Measurements from ENCODE around the gene DGCR8.
"Not testable (repeated sequence)": the region's sequence is repeated elsewhere in the genome, so short reads cannot be mapped to it uniquely, and the experiment has no call there.

DGCR8 gene

DNA sequence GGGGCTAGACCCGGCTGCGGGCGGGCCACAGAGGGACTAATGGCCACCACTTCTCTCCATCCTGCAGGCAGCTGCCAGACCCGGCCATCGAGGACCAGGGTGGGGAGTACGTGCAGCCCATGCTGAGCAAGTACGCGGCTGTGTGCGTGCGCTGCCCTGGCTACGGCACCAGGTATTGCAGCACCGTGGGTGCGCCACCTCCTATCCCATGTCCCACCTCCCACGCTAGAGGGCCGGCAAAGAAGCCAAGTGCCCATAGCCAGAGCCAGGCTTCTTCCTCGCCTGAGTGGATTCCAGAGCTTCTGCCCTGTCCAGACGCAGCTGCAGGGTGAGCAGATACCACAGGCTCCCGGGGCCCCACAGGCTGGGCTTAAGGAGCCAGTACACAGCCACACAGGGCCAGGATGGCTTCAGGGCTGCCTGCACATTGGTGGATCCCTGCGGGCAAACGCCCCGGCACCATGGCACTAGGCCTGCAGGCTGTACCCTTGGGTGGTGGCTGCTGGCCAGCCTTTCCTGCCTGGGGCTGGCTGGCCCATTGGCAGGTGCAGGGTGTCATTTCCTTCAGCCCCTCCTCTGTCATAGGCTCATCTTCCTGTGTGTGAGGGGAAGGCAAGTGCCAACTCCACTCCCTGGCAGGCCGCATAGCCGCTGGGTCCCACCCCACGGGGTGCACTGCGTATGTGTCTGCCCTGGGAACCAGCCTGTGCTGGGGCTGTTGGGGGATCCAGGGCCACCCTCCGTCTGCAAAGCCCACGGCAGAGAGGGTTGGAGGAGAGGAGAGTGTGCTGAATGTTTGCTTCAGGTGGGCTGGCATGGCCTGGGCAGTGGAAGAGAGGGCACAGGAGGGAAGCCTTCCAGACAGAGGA, 16.5 kb upstream of the DGCR8 start:
- DNase-seq (ENCODE audit: low read depth) = no peak

DNA sequence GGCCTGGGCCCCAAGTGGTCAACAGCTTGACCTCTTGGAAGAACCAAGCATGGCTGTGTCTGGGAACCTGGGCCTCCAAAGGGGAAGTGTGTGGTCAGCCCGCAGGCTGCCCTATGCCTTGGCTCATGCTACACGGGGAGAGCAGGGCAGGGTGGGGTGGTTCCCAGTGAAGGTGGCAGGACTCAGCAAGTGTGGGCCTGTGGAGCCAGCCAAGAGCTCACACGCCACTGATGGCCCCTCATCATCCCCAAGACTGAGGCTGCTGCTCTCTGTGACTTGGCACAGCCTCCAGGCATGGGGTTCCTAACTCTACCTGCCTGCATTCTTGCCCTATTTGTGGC, 15.9 kb upstream of the DGCR8 start:
- TF ChIP-seq, protein P1, sequence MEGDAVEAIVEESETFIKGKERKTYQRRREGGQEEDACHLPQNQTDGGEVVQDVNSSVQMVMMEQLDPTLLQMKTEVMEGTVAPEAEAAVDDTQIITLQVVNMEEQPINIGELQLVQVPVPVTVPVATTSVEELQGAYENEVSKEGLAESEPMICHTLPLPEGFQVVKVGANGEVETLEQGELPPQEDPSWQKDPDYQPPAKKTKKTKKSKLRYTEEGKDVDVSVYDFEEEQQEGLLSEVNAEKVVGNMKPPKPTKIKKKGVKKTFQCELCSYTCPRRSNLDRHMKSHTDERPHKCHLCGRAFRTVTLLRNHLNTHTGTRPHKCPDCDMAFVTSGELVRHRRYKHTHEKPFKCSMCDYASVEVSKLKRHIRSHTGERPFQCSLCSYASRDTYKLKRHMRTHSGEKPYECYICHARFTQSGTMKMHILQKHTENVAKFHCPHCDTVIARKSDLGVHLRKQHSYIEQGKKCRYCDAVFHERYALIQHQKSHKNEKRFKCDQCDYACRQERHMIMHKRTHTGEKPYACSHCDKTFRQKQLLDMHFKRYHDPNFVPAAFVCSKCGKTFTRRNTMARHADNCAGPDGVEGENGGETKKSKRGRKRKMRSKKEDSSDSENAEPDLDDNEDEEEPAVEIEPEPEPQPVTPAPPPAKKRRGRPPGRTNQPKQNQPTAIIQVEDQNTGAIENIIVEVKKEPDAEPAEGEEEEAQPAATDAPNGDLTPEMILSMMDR (conservative IDR thresholded peaks at IDR 0.05; ENCODE audit: low read depth, low read length) = no peak
- DNase-seq (ENCODE audit: low read depth) = no peak
- H3K4me3 ChIP-seq (ENCODE audit: low read depth, low read length) = no peak overlapping the region

More for the DNA sequence above, 16.5 kb upstream of the DGCR8 start:
- TF ChIP-seq, protein P1 (conservative IDR thresholded peaks at IDR 0.05; ENCODE audit: low read depth, low read length) = no peak
- H3K4me3 ChIP-seq (ENCODE audit: low read depth, low read length) = no peak overlapping the region

DNA sequence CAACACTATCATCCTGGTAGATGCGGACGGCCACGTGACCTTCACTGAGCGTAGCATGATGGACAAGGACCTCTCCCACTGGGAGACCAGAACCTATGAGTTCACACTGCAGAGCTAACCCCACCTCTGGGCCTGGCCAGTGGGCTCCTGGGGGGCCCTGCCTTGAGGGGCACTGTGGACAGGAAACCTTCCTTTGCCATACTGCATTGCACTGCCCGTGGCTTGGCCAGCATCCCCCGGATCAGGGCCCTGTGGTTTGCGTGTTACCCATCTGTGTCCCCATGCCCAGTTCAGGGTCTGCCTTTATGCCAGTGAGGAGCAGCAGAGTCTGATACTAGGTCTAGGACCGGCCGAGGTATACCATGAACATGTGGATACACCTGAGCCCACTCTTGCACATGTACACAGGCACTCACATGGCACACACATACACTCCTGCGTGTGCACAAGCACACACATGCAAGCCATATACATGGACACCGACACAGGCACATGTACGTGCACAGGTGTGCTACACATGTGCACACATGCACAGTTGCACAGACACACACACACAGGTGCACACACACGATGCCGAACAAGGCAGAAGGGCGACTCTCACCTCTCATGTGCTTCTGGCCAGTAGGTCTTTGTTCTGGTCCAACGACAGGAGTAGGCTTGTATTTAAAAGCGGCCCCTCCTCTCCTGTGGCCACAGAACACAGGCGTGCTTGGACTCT, 15.3 kb upstream of the DGCR8 start:
- TF ChIP-seq, protein P1 (conservative IDR thresholded peaks at IDR 0.05; ENCODE audit: low read depth, low read length) = no peak
- no peak for DNase-seq (ENCODE audit: low read depth)
- no peak overlapping the region for H3K4me3 ChIP-seq (ENCODE audit: low read depth, low read length)

DNA sequence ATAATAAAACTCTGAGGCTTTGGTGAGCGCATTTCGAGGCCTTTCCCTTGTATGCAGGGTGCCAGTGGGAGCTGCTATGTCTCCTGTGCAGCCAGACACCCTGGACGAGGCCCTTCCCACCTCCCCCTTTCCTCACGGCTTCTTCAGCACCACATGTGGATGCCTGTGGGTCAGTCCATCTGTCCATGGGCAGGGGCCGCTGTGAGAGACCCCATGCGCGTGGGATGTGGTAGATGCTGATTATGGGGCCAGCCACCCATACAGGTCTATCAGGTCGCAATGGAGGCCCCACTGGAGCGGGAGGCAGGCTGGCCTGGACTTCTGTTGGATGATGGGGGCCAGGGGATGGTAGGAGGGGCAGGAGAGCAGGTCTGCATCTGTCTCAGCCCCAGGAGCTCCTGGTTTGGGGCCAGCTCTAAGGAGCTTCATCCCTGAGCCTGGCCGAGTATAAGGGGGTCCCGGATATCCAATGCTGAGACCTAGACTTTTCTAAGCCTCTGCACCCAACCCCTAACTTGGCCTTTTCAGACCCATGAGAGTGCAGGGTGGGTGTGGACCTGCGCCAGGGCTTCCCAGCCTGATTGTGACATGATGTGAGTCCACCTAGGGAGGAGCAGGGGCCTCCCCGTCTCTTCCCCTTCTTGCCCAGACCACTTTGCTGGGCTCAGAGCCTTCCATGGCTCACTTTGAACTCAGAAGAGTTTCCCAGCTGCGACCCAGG, 14.0 kb upstream of the DGCR8 start:
- TF ChIP-seq, protein P1 (conservative IDR thresholded peaks at IDR 0.05; ENCODE audit: low read depth, low read length) = no peak
- H3K4me3 ChIP-seq (ENCODE audit: low read depth, low read length) = no peak overlapping the region
- no peak for DNase-seq (ENCODE audit: low read depth)

DNA sequence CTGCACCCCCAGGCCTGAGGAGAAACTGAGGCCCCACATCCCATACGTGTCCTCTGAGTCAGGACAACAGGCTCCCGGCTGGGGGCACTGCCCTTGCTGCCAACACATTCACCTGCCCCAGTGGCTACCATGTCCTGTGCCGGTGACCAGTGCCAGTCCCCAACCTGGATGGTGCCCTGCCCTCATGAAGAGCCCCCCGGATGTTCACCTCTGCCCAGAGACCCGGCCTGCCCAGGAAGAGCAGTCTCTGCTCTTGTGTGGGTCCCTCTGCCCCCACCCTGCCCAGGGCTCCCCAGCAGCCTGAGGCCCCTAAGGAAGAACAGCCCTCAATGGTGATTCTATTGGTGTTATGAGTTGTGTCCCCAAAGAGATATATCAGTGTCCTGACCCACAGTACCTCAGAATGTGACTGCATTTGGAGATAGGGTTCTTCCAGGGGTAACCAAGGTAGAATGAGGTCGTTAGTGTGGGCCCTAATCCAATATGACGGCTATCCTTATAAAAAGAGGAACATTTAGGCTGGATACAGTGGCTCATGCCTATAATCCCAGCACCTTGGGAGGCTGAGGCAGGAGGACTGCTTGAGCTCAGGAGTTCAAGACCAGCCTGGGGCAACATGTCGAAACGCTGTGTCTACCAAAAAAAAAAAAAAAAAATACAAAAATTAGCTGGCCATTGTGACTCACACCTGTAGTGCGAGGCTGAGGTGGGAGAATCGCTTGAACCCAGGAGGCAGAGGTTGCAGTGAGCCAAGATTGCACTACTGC, 13.2 kb upstream of the DGCR8 start:
- DNase-seq (ENCODE audit: low read depth) = no peak
- TF ChIP-seq, protein P1 (conservative IDR thresholded peaks at IDR 0.05; ENCODE audit: low read depth, low read length) = no peak
- H3K4me3 ChIP-seq (ENCODE audit: low read depth, low read length) = no peak overlapping the region

DNA sequence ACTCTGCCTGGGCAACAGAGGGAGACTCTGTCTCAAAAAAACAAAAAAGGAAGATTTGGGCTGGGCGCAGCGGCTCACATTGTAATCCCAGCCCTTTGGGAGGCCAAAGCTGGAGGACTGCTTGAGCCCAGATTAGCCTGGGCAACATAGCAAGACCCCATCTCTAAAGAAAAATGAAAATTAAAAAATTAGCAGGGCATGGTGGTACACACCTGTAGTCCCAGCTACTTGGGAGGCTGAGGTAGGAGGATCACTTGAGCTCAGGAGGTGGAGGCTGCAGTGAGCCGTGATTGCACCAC, 12.7 kb upstream of the DGCR8 start:
- not testable (repeated sequence) for DNase-seq (ENCODE audit: low read depth); H3K4me3 ChIP-seq (ENCODE audit: low read depth, low read length)

DNA sequence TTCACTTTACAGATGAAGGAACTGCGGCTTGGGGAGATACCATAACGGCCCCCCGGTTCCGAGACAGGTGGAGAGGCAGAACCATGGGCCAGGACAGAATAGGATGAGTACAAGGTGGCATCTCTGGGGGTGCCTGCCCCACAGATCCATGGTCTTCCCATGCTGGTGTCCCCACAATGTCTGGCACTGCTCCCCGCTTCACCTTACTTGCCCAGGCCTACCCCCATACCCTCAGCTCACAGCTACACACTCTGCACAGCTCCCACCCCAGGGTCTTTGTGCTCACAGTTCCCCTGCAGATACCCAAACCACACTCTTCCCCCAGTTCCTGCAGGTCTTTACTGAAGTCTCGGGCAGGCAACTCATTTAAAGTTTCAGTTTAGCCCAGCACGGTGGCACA, 11.4 kb upstream of the DGCR8 start:
- DNase-seq (ENCODE audit: low read depth) = no peak
- TF ChIP-seq, protein P1 (conservative IDR thresholded peaks at IDR 0.05; ENCODE audit: low read depth, low read length) = no peak
- no peak overlapping the region for H3K4me3 ChIP-seq (ENCODE audit: low read depth, low read length)

Measured in choroid plexus epithelial cell (primary cell).